Stimulated activated CD4-positive, alpha-beta T cell treated with anti-CD3 and anti-CD28 coated beads, Interleukin-12 subunit alpha, Interleukin-12 subunit beta, amount 100 ng/mL, for 24 hours (primary cell): ENCODE measurements around the gene BCAR1.

ENCODE experiments used
- DNase-seq, 2 experiments: peaks; one replicate each; pipeline ENCODE4 v3.0.0-alpha.2; 2020; ENCODE audit warnings: low read depth in 2 of 2

The BCAR1 gene

GRCh38 chr16:75203667-75204409, 47.6 kb downstream of the BCAR1 start:
- DNase-seq = no peak

DNA sequence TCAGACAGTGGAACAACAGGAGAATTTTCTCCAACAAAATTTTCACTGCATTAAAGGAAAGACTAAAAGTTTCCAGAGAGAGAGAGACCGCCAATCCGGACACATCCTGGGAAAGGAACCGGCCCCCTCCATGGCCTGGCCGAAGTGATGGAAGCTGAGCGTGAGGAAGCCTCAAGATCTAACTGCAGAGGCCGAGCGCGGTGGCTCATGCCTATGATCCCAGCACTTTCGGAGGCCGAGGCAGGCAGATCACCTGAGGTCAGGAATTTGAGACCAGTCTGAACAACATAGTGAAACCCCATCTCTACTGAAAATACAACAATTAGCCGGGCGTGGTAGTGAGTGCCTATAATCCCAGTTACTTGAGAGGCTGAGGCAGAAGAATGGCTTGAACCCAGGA, 48.3 kb downstream of the BCAR1 start:
- no peak for DNase-seq

GRCh38 chr16:75202069-75202590, 49.3 kb downstream of the BCAR1 start:
- DNase-seq = no peak

DNA sequence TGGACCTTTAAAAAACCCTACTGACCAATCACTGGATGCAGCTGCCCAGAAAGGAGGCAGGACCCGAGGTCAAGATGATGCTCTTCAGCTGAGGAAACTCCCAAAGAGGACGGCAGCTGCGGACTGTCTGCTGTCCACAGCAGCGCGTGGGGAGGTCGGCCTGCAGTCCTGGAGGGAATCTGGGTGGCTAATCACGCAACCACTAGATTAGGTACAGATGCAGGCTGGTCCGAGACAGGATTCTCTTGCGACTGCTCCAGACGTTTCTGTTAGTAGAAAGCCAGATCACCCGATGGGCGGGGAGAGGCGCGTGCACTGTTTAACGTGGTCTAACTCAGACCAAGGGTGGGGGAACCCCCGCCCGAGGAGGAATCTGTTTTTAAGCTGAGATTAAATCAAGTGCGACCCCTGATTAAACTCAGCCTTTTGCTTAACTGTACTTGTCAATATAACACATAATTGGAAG, 53.3 kb downstream of the BCAR1 start:
- DNase-seq = no peak

- no peak for DNase-seq
Observed at GRCh38 chr16:75197522-75198134, 53.8 kb downstream of the BCAR1 start.

DNA sequence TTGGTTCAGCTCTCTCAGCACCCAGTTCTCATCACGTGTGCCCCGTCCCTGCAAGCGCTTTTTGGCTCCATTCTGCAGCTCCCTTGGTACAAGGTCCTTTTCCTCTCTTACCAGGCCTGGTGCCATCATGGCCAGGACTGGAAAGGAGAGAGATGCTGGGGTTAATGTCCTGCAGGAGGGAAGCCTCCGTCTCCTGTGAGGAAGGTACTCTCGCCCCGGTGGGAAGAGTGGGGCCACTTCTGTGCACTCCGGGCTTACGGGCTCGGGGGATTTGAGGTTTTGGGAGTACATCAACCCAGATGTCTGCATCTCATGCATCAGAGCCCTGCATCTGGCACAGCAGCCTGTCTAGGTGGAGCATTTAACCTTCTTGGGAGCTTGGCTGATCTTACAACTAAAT, 54.6 kb downstream of the BCAR1 start:
- no peak for DNase-seq

GRCh38 chr16:75195811-75196790, 55.3 kb downstream of the BCAR1 start:
- DNase-seq = no peak

DNA sequence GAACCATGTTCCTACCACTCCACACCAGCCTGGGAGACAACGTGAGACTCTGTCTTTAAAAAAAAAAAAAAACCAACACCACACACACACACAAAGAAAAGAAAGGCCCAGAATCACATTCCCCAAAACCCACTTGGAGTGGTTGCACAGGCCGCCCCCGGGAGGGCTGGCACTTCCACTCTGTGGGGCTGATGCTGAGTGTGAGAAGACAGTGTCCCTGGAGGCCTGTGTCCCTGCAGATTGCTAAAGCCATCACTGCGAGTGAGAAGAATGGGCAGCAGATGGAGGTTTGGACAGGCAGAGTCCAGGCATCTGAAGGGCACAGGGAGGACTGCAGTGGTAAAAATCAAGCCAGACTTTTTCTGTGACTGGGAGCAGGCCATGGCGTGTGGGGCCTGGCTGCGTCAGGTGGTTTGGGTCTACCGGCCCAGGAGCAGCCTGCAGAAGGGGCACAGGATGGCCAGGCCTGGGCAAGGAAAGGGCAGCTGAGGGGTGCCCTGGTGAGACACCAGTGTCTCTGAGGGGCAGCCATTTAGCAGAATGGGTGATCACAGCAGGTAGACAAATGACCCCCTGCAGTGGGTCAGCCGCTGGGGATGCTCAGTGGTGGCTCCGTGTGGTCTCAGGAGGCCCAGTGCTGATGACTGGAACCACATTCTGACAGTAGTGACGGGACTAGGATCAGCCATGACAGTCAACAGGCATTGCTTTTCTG, 57.5 kb downstream of the BCAR1 start:
- no peak for DNase-seq

DNA sequence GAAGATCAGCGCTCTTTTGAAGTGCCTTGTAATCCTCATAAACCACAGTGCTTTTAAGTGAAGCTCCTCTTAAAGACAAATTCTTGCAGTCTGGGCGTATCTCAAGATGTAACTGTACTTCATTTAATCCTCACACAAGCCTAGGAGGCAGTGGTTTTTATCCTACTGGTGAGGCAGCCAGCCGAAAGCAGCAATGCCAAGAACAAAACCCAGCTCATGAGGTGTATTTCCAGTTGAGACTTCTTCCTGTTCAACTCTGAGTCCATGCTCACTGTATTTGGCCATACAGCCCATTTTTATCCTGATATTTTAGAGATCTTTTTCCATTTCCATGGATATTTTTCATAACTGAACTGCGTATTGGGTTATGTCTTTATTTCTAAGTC, 58.2 kb downstream of the BCAR1 start:
- no peak for DNase-seq

GRCh38 chr16:75192606-75193264, 58.7 kb downstream of the BCAR1 start:
- DNase-seq = no peak

- no peak for DNase-seq
Observed at GRCh38 chr16:75189638-75190245, 61.7 kb downstream of the BCAR1 start.

DNA sequence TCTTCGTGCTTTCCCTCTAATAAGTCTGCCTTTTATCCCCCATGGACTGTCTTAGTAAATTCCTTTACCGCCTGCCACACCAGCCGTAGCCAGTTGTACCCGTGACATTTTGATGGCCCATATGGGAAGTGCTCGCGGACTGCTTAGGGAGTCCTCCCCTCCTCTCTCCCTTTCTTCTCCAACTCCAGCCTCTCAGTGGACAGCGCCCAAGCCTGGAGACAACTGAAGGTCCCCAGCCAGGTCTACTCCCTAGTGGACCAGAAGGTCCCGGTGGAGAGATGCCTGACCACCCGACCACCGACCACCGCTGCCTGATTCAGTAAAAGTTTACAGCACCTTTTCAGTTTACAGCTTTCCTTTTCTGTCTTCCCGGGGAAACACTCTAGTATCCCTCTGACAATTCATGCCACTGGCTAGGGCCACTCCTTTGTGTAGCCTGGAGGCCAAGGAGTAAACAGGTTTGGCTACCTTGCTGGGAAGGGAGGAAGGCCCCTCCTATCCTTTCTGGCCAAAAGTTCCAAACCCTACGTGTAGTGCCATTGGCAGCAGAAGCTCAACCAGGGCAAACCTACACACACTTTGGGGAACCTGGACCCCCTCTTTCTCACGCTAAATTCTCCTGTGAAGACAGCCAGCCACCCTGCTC, 62.5 kb downstream of the BCAR1 start:
- DNase-seq = no peak

- no peak for DNase-seq
Observed at GRCh38 chr16:75181630-75182029, 69.8 kb downstream of the BCAR1 start.

- DNase-seq = no peak
Observed at GRCh38 chr16:75179208-75179607, 72.2 kb downstream of the BCAR1 start.
